Activated CD4-positive, alpha-beta T cell treated with anti-CD3 and anti-CD28 coated beads for 24 hours (primary cell): ENCODE measurements around the gene USP25.

Source experiments
- DNase-seq, 2 donors: peaks; one replicate each; pipeline ENCODE4 v3.0.0-alpha.2; 2020; ENCODE audit warnings: low read depth in 2 of 2

The USP25 gene

GRCh38 chr21:15729674-15730483 lies at the start of gene USP25:
TSS of gene USP25 (plus strand) at chr21:15729982. CDS start at chr21:15730394, 412 bp downstream.
- peak; percentile 74 to 79 for DNase-seq

GRCh38 chr21:15682186-15682895 lies 47.4 kb upstream of the USP25 start:
- no peak for DNase-seq

- no peak for DNase-seq
Observed at GRCh38 chr21:15682977-15683376, 46.8 kb upstream of the USP25 start.

GRCh38 chr21:15686506-15686905 lies 43.3 kb upstream of the USP25 start:
- no peak for DNase-seq

GRCh38 chr21:15687208-15687607 lies 42.6 kb upstream of the USP25 start:
- DNase-seq, result no peak

- DNase-seq, result no peak
Observed at GRCh38 chr21:15688016-15688415, 41.8 kb upstream of the USP25 start.

- DNase-seq, result no peak
Observed at GRCh38 chr21:15688809-15689208, 41.0 kb upstream of the USP25 start.

- no peak for DNase-seq
Observed at GRCh38 chr21:15692711-15693110, 37.1 kb upstream of the USP25 start.

GRCh38 chr21:15695241-15695640 lies 34.5 kb upstream of the USP25 start:
- no peak for DNase-seq

GRCh38 chr21:15701830-15702229 lies 28.0 kb upstream of the USP25 start:
- no peak for DNase-seq

GRCh38 chr21:15703932-15704331 lies 25.9 kb upstream of the USP25 start:
- DNase-seq, result no peak

- DNase-seq, result no peak
Observed at GRCh38 chr21:15706696-15707095, 23.1 kb upstream of the USP25 start.

- DNase-seq, result no peak
Observed at GRCh38 chr21:15713412-15713811, 16.4 kb upstream of the USP25 start.

- no peak for DNase-seq
Observed at GRCh38 chr21:15718711-15719110, 11.1 kb upstream of the USP25 start.

- DNase-seq, result no peak
Observed at GRCh38 chr21:15719976-15720375, 9.8 kb upstream of the USP25 start.

- DNase-seq, result no peak
Observed at GRCh38 chr21:15722591-15723324, 7.0 kb upstream of the USP25 start.

- no peak for DNase-seq
Observed at GRCh38 chr21:15725949-15726348, 3.8 kb upstream of the USP25 start.

GRCh38 chr21:15728046-15728445 lies 1.7 kb upstream of the USP25 start:
- no peak for DNase-seq

- DNase-seq, result no peak
Observed at GRCh38 chr21:15729346-15729673, 472 bp upstream of the USP25 start.

GRCh38 chr21:15730484-15731242 lies 881 bp downstream of the USP25 start:
- DNase-seq, result no peak

GRCh38 chr21:15731243-15731613 lies 1.4 kb downstream of the USP25 start:
- no peak for DNase-seq
